ENCODE measurements around the gene IFNG-AS1.

IFNG-AS1 gene

DNA sequence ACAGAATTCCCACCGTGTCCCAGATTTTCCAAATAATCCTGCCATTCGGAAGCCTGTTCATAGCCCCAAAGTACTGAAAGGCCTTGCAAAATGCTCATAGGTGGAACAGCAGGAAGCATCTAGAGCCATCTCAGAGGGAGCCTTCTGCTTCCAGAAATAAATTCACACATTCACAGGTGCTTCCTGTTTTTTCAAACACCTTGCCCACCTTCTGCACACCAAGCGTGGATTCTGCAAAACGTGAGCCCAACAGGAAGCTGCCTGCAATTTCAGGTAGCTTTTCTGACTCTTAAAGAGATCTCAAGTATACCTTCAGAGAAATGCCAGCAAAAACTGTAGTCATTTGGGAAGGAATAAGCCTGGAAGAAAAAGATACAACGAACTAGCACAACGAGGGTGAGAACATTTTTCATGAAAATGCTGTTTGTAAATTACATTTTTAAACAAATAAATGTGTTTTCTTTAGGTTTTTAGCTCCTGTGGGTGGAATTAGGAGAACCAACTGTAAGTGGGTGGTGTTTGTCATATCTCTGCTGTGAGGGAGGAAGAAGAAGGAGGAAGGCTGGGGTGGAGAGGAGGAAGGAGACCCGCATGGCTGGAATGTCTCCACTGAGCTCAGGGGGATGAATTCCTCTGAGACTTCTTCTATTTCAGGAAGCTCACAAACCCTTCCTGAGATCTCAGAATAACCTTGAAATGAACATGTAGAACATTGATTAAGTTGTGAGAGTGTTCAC, at the start of gene IFNG-AS1:
TSS of gene IFNG-AS1 (plus strand) at position 264 of the 737 bp plus-strand sequence.
- peak; percentile 54 for DNase-seq

- no peak for DNase-seq
Measured at GRCh38 chr12:67939611-67940010, 49.6 kb upstream of the IFNG-AS1 start.

DNA sequence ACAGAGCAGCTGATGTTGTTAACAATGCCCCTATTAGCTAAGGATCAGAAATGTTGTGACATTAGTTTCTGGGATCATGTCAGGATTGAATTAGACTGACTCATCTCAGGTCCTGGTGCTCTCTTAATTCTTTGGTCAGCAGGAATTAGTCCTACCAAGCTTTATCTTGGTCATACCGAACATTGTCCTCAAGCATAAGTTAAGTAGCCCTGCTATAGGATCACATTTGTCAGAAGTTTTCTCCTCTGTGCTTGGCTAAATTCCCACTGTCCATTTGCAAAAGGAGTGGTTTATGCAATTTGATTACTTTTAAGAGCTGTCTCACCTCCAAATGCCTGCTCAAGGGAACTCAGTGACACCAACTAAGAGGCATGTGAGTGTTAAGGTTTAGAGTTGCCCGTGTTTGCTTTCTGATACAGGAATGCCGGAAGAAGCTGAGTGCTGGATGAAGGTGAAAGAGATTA, 48.4 kb upstream of the IFNG-AS1 start:
- DNase-seq, result no peak

DNA sequence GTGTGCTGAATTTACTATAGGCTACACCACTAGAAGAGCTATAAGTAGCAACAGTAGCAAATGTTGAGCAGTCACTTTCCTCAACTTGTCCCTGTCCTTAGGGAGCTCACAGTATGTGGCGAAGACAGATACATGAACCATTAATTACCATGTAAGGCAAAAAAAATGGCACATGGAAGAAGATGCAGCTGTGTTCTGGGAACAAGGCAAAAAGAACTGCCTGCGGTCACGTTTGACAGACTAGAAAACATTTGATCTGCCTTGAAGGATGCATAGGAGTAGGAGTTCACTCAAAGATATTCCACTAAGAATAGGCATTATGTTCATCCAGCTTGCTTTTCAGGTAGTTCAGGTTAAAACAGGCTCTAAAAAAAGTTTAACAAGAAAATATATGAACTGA, 46.5 kb upstream of the IFNG-AS1 start:
- no peak for DNase-seq

- DNase-seq, result peak; percentile 66
Measured at GRCh38 chr12:67943141-67943892, 45.9 kb upstream of the IFNG-AS1 start.

DNA sequence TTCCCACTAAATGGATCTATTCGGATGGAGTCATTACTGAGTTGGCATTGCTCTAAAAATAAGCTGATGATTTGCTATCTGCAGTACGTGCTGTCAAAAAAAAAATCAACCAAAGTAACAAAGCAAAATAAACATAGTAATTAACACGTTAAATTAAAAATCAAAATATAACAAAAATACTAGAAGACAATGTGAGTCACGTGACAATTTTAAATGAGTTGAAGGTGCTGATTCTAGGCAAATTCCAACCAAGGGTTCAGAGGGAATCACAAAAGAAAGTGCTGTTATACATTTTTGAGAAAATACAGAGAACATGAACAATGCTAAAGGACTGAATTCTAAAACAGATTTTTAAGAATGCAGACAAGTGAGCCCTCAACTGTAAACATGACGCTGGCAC, 45.2 kb upstream of the IFNG-AS1 start:
- no peak for DNase-seq

DNA sequence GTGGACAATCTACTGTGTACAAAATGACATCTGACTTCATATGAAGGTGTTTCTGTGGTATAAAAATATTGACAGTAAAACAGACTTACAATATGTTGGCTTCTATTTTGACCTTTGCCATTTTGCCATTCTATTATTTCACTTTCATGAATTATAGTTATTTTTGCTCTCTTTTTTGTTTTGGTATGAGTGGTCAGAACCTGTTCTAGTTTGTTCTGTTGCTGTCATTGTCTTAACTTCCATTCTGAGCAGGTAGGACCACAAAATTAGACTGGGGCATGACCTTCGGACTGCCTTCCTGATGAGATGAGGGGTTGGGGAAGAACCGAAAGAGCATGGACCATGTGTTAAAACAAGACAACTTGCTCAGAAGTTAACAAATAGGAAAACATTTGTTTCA, 36.5 kb upstream of the IFNG-AS1 start:
- no peak for DNase-seq

- no peak for DNase-seq
Measured at GRCh38 chr12:67957383-67957782, 31.9 kb upstream of the IFNG-AS1 start.

- no peak for DNase-seq
Measured at GRCh38 chr12:67958187-67958586, 31.1 kb upstream of the IFNG-AS1 start.

GRCh38 chr12:67964456-67964855, 24.8 kb upstream of the IFNG-AS1 start:
- DNase-seq, result no peak

DNA sequence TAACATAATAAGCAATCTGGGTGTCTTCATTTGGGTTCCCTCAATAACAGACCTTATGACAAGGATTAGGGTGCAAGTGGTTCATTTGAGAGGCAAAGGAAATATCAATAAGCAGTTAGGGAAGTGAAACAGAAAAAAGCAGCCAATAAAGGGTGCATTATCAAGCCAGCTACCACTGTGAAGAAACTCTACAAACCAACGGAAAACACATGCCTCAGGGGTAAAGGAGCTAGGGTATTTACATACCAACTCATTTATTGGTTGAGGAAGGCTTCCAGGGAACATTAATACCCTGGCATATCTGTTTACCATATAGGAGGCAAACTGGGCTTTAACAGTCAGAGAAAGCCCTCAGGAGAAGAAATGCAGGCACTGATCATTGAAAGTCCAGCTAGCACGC, 22.7 kb upstream of the IFNG-AS1 start:
- DNase-seq, result no peak

DNA sequence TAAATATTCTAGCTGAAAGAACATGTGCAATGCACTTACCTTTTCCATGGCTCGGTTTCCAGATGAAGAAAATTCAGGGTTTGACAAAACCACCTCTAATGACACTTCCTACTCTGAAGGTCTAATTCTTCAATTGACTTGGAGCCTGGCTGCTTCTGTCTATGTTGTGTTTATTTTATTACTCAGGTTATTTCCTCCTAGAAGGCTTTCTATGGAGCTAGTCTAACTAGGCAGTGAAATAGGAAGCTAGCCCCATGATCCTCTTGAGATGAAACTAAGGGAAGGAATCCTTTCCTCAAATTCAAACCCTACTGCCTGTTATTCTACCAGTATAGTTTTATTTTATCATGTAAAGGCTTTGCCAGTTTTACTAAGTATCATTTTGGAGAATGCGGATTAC, 20.9 kb upstream of the IFNG-AS1 start:
- DNase-seq, result no peak

DNA sequence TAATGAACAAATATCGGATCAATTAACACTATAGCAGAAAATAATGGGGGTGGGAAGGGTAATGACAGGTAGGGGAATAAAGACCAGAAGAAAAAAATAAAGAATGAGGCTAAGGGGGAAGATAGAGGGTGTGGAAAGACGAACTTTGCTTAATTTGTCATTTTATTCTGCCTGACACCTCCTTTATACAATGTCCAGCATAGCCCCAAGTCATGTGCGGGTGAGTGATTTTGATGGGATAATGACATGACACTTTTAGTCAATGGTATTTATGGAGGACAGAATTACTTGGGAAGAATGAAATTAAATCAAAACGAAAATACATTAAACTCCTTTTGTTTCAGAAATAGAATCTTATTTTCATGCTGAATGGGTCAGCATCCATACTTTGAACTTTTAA, 20.5 kb upstream of the IFNG-AS1 start:
- no peak for DNase-seq

DNA sequence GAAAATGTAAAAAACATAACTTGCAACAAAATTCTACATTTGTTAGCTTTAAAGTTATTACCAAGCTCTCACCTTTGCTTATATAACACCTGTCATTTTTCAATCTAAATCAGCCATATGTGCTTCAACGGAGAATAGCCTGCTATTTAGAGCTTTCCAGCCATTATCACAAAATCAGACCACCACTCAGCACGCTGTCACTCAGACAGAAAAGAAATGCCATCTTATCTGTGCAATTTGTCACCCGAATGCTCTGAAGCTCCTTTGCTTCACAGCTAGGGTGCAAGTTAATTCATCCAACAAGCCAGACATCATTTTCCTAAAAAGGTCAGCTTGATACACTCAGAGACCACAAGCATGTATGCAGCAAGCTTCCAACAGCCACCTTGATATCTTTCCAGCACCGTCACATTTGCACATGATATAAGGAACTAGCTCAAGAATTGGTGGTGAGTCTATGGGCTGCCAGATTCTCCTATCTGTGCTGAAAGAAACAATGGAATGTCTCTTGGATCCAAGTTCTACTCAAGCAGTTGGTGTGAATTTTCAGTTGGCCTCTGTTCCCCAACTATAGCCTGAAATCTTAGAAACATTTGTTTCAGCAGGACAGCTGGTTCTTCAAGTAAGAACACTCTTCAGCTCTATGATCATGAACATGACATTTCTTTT, 20.0 kb upstream of the IFNG-AS1 start:
- DNase-seq, result no peak

DNA sequence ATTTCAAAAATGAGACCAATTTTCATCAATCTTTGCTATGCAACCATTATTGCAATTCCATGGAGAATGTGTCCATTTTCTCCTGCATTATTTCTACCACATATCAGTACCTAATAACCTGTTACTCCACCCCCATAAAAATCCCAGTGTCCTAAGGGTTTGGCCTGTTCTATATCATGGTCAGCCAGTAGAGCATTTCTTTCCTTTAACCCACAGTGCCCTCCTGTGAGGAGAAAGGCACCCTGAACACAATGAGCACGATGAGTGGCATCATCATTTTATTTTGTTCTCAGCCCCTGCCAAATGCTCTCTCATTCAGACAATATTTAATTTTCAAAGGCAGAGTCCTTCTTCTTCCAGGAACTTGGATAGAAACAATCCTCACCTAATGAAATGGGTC, 11.6 kb upstream of the IFNG-AS1 start:
- DNase-seq, result no peak

GRCh38 chr12:67980391-67980790, 8.9 kb upstream of the IFNG-AS1 start:
- DNase-seq, result no peak

DNA sequence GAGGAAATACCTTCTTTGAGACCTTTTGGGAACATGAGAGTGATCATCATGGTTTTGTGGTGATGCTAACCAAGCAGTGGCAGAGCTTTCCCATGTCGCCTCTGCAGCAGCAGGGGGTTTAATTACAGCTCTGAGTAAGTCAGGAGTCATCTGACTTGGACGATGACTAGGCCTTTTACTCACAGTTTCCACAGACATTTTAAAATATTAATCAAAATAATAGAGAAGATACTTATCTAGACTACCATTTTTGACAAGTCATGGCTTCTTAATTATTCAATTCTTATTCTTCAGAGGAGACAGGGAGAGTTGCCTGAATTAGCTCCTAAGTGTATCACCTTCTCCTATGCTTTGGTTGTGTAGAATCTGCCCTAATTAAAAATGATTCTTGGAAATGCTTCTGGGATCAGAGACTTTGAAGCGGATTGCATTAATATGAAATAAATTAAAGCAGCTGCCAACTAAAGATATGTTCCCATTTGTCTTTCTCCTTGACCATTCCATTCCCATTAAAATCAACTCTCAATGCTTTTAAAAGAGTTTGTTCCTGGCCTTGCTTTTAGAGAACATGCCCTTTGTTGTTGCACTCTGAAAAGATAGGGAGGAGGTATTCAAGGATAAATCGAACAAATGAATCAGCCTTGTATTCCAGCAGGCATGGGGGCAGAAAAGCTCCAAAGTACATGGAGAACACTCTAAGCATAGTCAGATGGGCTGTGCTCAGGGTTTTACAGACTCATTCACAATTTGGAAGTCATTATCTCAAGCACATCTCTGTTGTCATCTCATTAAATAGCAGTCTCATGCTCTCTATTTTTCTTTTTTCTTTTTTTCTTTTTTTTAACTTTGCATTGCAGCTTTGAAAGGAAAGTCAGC, 7.7 kb upstream of the IFNG-AS1 start:
- DNase-seq, result no peak

GRCh38 chr12:67982164-67982563, 7.1 kb upstream of the IFNG-AS1 start:
- DNase-seq, result no peak

DNA sequence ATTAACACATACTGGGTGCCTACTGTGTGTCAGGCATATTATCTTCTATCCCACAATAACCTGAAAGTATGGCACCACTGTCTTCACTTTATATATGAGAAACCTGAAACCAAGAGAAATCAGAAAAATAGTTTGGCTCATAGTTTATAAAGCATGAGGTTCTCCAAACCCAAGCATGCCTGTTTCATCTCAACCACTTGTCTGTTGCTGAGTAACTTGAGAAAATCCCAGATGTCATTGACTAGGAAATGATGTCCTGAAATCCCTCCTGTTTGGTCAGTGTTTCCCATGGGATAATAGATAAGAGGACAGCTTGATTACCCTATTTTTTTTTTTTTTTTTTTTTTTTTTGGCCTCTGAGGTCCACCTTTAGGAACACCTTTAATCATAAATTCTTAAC, 2.6 kb upstream of the IFNG-AS1 start:
- DNase-seq, result no peak

DNA sequence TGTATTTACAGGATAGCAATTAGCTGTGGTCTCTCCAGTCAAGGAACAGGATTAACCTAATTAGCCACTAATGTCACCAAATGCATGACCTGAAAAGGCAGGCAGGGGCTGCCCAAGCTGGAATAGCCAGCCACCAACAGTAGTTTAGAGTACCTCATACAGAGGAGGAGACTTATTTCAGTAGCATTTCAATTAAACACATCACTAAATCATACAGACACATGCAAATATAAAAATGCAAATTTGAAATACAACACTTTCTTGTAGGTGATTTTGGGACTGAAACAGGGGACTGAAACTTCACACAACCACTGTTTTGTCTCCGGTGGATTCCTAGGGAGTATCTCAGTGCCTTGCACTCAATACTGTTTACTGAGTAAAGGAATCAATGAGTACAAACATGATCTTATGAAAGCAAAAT, 636 bp upstream of the IFNG-AS1 start:
- no peak for DNase-seq

DNA sequence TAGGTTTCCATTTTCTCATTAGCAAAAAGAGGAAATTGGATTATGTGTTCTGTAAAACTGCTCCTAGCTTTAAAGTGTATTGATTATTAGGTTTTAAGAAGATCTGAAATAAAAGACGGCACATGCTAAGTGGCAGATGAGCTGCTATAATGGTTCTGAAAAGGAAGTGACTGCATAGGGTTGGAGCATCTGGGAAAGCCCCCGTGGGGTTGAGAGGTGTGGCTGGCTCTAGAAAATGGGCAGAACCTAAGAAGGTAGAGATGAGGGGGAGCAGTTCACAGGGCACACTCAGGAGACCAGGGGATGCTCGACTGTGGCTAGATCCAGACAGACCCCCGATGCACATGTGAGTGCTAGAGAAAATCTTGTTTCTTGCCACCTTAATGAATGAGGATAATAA, 1.9 kb downstream of the IFNG-AS1 start:
- DNase-seq, result peak; percentile 39

DNA sequence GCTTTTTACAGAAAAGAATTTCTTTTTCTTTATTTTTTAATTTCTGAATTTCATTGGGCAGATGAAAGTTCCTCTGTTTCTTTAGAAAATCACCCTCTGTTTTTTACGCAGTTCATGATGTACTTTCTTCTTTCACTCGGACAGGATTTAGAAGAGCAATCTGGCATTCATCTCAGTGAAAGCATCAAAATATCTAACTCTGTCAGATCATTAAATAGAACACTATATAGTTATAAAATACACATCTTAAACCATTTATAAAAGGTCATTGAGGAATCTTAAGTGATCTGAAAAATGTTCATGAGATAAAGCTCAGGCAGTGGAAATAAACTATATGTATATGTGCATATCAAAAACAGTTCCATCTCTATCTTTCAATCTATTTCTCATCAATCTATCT, 3.9 kb downstream of the IFNG-AS1 start:
- no peak for DNase-seq

DNA sequence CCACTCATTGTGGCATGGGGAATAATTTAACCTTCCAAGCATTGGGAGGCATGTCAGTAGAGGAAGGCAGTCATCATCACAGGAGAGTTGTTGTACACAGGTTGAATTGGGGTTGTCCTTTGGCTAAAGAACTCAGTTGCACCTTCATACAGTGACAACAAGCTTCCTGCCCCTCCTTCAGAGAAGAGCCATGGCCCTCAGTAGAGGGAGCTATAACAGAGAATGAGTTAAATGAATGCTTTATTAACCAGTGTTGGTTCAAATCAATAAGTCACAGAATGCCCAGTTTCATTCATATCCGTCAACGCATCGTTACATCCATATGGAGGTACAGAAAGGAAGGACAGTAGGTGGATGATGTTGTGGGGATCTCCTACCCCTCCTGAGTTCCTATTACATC, 4.8 kb downstream of the IFNG-AS1 start:
- DNase-seq, result no peak

Measured in activated CD4-positive, alpha-beta T cell treated with anti-CD3 and anti-CD28 coated beads, Interleukin-10, Interleukin-2, amounts not matched to agents 100 ng/mL and 50 ng/mL, durations not matched to agents 16 hours and 8 hours (primary cell).